Stimulated activated CD8-positive, alpha-beta memory T cell treated with anti-CD3 and anti-CD28 coated beads, Interleukin-12 subunit alpha, Interleukin-12 subunit beta, amount 100 ng/mL, for 1 hour (primary cell): Measurements from ENCODE around the gene RAB7A.
A peak's percentile ranks its signal among the peaks of the same experiment; 100 is the strongest.

Experiments
- DNase-seq: peaks from one replicate; pipeline ENCODE4 v3.0.0-alpha.2; 2020; ENCODE audit warnings: low read depth

Gene RAB7A

GRCh38 chr3:128726023-128727016 is at the start of gene RAB7A:
Gene RAB7A (plus strand): TSS chr3:128726183. CDS start chr3:128795368, 69,185 bp downstream.
- DNase-seq = peak; percentile 97

- DNase-seq = no peak
Measured at GRCh38 chr3:128679338-128679737, 46.6 kb upstream of the RAB7A start.

- DNase-seq = peak; percentile 94
Measured at GRCh38 chr3:128680603-128681368, 45.2 kb upstream of the RAB7A start.

GRCh38 chr3:128681369-128681829 is 44.6 kb upstream of the RAB7A start:
- no peak for DNase-seq

- DNase-seq = no peak
Measured at GRCh38 chr3:128683957-128684356, 42.0 kb upstream of the RAB7A start.

- DNase-seq = no peak
Measured at GRCh38 chr3:128684986-128685726, 40.8 kb upstream of the RAB7A start.

GRCh38 chr3:128686465-128686864 is 39.5 kb upstream of the RAB7A start:
- DNase-seq = no peak

GRCh38 chr3:128689060-128689459 is 36.9 kb upstream of the RAB7A start:
- no peak for DNase-seq

GRCh38 chr3:128693696-128694095 is 32.3 kb upstream of the RAB7A start:
- no peak for DNase-seq

GRCh38 chr3:128697341-128697740 is 28.6 kb upstream of the RAB7A start:
- DNase-seq = no peak

- DNase-seq = no peak
Measured at GRCh38 chr3:128698211-128699047, 27.6 kb upstream of the RAB7A start.

GRCh38 chr3:128701342-128702212 is 24.4 kb upstream of the RAB7A start:
- no peak for DNase-seq

GRCh38 chr3:128702391-128702790 is 23.6 kb upstream of the RAB7A start:
- DNase-seq = no peak

GRCh38 chr3:128703561-128703960 is 22.4 kb upstream of the RAB7A start:
- DNase-seq = no peak

GRCh38 chr3:128706086-128706615 is 19.8 kb upstream of the RAB7A start:
- no peak for DNase-seq

- DNase-seq = no peak
Measured at GRCh38 chr3:128707928-128708494, 18.0 kb upstream of the RAB7A start.

- DNase-seq = no peak
Measured at GRCh38 chr3:128709038-128709437, 16.9 kb upstream of the RAB7A start.

GRCh38 chr3:128709506-128710210 is 16.3 kb upstream of the RAB7A start:
- no peak for DNase-seq
